H1 (cell line): ENCODE data around the gene EEF1AKMT1. TPM values are rescaled to one million over a fixed set of nuclear protein-coding genes. Genes with fewer than 3 reads are reported as not detected.

Experiments
- CHD1 ChIP-seq: IDR thresholded peaks from 2 replicates; pipeline ENCODE4 v1.6.1; 2012; ENCODE audit warnings: low read depth, low read length, improper control_type of control experiment
- CREB1 ChIP-seq: IDR thresholded peaks from 2 replicates; pipeline ENCODE4 v1.6.1; 2012; ENCODE audit warnings: inconsistent platforms
- FOSL1 ChIP-seq: IDR thresholded peaks from 2 replicates; pipeline ENCODE4 v1.6.1; 2011; ENCODE audit warnings: mild to moderate bottlenecking, low read depth, low read length, moderate library complexity; ENCODE audit not compliant: insufficient read depth
- MAFK ChIP-seq: IDR thresholded peaks from 2 replicates; pipeline ENCODE4 v1.6.1; 2012; ENCODE audit warnings: low read depth, mild to moderate bottlenecking, improper control_type of control experiment, low read length
- POLR2AphosphoS5 ChIP-seq: IDR thresholded peaks from 2 replicates; pipeline ENCODE4 v1.6.1; 2011; ENCODE audit warnings: low read depth, low read length
- RBBP5 ChIP-seq: IDR thresholded peaks from 2 replicates; pipeline ENCODE4 v1.7.1; 2012; ENCODE audit warnings: low read depth, mild to moderate bottlenecking, inconsistent platforms, low read length, moderate library complexity, borderline replicate concordance
- RFX5 ChIP-seq: IDR thresholded peaks from 2 replicates; pipeline ENCODE4 v1.6.1; 2011; ENCODE audit warnings: low read depth, low read length, improper control_type of control experiment, borderline replicate concordance
- RNF2 ChIP-seq: fragments of 200-900, 300-1000 bp; sonication (generic); IDR thresholded peaks from 2 replicates; pipeline ENCODE4 v1.7.1; 2016; ENCODE audit warnings: borderline replicate concordance, low read depth, mild to moderate bottlenecking, antibody characterized with exemption, low read length; ENCODE audit not compliant: poor library complexity, severe bottlenecking; ENCODE audit errors: missing control alignments
- RXRA ChIP-seq: IDR thresholded peaks from 2 replicates; pipeline ENCODE4 v1.6.1; 2011; ENCODE audit warnings: low read depth, mild to moderate bottlenecking, low read length, moderate library complexity; ENCODE audit not compliant: insufficient read depth
- TEAD4 ChIP-seq: IDR thresholded peaks from 2 replicates; pipeline ENCODE4 v1.6.1; 2012; ENCODE audit warnings: low read depth, low read length, inconsistent platforms, mixed read lengths
- polyA plus RNA-seq, 7 experiments: library from polyadenylated mRNA; depleted of rRNA in 3 of 7; stranded (reverse) in 5 of 7; unstranded in 2 of 7; fragments of >200 nt in 5 of 7; fragments of 200-250 nt in 2 of 7; gene quantifications; 1 replicate in 5 of 7; 2 replicates in 1 of 7; 4 replicates in 1 of 7; pipeline versions ENCODE4 v1.2.1 to v1.2.3, GENCODE V29; 2011 to 2013; ENCODE audit warnings: missing spikeins in 2 of 7, mixed read lengths in 2 of 7
- total RNA-seq: library from RNA; stranded (reverse); fragmentation: NEBNext Ultra II Directional; extraction: Animal tissue kit (Norgen Biotek cat#: 25700); gene quantifications from 2 replicates; pipeline ENCODE4 v1.2.1, GENCODE V29; 2021
- TF ChIP-seq, protein P1 (sequence below): fragments of 300-600 bp; sonication (generic); IDR thresholded peaks from 2 replicates; pipeline ENCODE4 v1.7.1; 2012; ENCODE audit warnings: low read length, moderate library complexity, mild to moderate bottlenecking, inconsistent platforms; ENCODE audit not compliant: insufficient replicate concordance
- TF ChIP-seq, protein P2 (sequence below): IDR thresholded peaks from 2 replicates; pipeline ENCODE4 v1.6.1; 2011; ENCODE audit warnings: low read depth, mild to moderate bottlenecking, low read length; ENCODE audit not compliant: insufficient read depth

EEF1AKMT1 gene
- total and polyA plus RNA-seq, 2 of the 8 experiments (the other 6 are each of a cell fraction or from before 2014, with no cell fraction given): 3.1 to 4.1 TPM

DNA sequence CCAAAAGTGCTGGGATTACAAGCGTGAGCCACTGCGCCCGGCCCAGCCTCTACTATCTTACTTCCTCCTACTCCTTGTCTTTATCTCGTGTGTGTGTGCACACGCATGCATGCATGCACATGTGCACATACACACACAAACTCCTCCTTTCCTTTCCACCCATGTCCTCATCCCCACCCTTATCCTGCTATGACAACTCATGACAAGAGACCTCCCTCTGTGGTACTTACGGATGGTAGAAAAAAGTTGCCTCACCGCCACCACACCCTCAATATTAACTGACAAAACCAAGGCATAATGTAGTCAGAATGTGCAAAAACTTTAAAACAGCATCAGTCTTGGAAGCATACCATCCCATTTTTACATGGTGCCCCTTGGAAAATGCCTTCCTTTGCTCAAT lies 15.9 kb upstream of the EEF1AKMT1 start (continued):
- TF ChIP-seq, protein P1, sequence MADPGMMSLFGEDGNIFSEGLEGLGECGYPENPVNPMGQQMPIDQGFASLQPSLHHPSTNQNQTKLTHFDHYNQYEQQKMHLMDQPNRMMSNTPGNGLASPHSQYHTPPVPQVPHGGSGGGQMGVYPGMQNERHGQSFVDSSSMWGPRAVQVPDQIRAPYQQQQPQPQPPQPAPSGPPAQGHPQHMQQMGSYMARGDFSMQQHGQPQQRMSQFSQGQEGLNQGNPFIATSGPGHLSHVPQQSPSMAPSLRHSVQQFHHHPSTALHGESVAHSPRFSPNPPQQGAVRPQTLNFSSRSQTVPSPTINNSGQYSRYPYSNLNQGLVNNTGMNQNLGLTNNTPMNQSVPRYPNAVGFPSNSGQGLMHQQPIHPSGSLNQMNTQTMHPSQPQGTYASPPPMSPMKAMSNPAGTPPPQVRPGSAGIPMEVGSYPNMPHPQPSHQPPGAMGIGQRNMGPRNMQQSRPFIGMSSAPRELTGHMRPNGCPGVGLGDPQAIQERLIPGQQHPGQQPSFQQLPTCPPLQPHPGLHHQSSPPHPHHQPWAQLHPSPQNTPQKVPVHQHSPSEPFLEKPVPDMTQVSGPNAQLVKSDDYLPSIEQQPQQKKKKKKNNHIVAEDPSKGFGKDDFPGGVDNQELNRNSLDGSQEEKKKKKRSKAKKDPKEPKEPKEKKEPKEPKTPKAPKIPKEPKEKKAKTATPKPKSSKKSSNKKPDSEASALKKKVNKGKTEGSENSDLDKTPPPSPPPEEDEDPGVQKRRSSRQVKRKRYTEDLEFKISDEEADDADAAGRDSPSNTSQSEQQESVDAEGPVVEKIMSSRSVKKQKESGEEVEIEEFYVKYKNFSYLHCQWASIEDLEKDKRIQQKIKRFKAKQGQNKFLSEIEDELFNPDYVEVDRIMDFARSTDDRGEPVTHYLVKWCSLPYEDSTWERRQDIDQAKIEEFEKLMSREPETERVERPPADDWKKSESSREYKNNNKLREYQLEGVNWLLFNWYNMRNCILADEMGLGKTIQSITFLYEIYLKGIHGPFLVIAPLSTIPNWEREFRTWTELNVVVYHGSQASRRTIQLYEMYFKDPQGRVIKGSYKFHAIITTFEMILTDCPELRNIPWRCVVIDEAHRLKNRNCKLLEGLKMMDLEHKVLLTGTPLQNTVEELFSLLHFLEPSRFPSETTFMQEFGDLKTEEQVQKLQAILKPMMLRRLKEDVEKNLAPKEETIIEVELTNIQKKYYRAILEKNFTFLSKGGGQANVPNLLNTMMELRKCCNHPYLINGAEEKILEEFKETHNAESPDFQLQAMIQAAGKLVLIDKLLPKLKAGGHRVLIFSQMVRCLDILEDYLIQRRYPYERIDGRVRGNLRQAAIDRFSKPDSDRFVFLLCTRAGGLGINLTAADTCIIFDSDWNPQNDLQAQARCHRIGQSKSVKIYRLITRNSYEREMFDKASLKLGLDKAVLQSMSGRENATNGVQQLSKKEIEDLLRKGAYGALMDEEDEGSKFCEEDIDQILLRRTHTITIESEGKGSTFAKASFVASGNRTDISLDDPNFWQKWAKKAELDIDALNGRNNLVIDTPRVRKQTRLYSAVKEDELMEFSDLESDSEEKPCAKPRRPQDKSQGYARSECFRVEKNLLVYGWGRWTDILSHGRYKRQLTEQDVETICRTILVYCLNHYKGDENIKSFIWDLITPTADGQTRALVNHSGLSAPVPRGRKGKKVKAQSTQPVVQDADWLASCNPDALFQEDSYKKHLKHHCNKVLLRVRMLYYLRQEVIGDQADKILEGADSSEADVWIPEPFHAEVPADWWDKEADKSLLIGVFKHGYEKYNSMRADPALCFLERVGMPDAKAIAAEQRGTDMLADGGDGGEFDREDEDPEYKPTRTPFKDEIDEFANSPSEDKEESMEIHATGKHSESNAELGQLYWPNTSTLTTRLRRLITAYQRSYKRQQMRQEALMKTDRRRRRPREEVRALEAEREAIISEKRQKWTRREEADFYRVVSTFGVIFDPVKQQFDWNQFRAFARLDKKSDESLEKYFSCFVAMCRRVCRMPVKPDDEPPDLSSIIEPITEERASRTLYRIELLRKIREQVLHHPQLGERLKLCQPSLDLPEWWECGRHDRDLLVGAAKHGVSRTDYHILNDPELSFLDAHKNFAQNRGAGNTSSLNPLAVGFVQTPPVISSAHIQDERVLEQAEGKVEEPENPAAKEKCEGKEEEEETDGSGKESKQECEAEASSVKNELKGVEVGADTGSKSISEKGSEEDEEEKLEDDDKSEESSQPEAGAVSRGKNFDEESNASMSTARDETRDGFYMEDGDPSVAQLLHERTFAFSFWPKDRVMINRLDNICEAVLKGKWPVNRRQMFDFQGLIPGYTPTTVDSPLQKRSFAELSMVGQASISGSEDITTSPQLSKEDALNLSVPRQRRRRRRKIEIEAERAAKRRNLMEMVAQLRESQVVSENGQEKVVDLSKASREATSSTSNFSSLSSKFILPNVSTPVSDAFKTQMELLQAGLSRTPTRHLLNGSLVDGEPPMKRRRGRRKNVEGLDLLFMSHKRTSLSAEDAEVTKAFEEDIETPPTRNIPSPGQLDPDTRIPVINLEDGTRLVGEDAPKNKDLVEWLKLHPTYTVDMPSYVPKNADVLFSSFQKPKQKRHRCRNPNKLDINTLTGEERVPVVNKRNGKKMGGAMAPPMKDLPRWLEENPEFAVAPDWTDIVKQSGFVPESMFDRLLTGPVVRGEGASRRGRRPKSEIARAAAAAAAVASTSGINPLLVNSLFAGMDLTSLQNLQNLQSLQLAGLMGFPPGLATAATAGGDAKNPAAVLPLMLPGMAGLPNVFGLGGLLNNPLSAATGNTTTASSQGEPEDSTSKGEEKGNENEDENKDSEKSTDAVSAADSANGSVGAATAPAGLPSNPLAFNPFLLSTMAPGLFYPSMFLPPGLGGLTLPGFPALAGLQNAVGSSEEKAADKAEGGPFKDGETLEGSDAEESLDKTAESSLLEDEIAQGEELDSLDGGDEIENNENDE: no peak
- TF ChIP-seq RNF2 (no peak), CHD1 (no peak), RFX5 (no peak), RXRA (no peak), MAFK (no peak), POLR2AphosphoS5 (no peak), TEAD4 (no peak), CREB1 (no peak), RBBP5 (no peak), FOSL1 (no peak)
- TF ChIP-seq, protein P2, sequence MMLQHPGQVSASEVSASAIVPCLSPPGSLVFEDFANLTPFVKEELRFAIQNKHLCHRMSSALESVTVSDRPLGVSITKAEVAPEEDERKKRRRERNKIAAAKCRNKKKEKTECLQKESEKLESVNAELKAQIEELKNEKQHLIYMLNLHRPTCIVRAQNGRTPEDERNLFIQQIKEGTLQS: no peak
